ENCODE data around the gene MS4A10. TPM values are rescaled to one million over a fixed set of nuclear protein-coding genes. Genes with fewer than 3 reads are reported as not detected.

Gene MS4A10
- total and polyA plus RNA-seq, 9 of the 15 experiments (the other 6 are each of a cell fraction or from before 2014, with no cell fraction given) = not detected

- ChIA-PET CTCF (ENCODE audit: low intra/inter-chr PET ratio) (no interaction called here), POLR2A (interaction anchor here (0.7 kb wide), 1 partner anchor 127 kb away, joined by 3 read pairs; no protein-coding TSS in a partner anchor)
- no peaks in the 10 kb centered on the region for H4K20me1 ChIP-seq (replicated peaks; ENCODE audit: control insufficient read depth, insufficient read depth, low read length)
- FAIRE-seq (no peak), ATAC-seq (no peak), DNase-seq (ENCODE audit: extremely low read depth in 1 of 4, low spot score in 3 of 4) (no peak)
- H3K9me1 ChIP-seq (ENCODE audit: control insufficient read depth, insufficient read depth, low read length) = no peaks in the 10 kb centered on the region
- BruUV-seq (replicated peaks) = no TSS peak
- H3K4me1 ChIP-seq (replicated peaks in 1 of 2; ENCODE audit: control insufficient read depth in 2 of 2, insufficient read depth in 2 of 2, low read length in 2 of 2) = no peaks in the 10 kb centered on the region
- TF ChIP-seq GABPB1 (CRISPR knock-in tag; IDR thresholded peaks at IDR 0.05) = no peak
- no peak for TF ChIP-seq ESRRA (IDR thresholded peaks at IDR 0.05; ENCODE audit: borderline replicate concordance, low read depth)
- TF ChIP-seq ZNF75A (CRISPR knock-in tag; IDR thresholded peaks at IDR 0.05) = no peak
- no peak for TF ChIP-seq EWSR1 (IDR thresholded peaks at IDR 0.05; ENCODE audit: borderline replicate concordance, low read depth, partially characterized antibody)
- no peak for TF ChIP-seq AFF4 (CRISPR knock-in tag; IDR thresholded peaks at IDR 0.05)
- TF ChIP-seq ZNF518B (CRISPR knock-in tag; IDR thresholded peaks at IDR 0.05) = no peak
- TF ChIP-seq ILK (tag; IDR thresholded peaks at IDR 0.05; ENCODE audit: borderline replicate concordance, low read depth) = no peak
- TF ChIP-seq PRMT5 (CRISPR knock-in tag; IDR thresholded peaks at IDR 0.05) = no peak
- no peak for TF ChIP-seq ZNF280B (CRISPR knock-in tag; IDR thresholded peaks at IDR 0.05)
- no peaks in the 10 kb centered on the region for H3K36me3 ChIP-seq (ENCODE audit: control insufficient read depth, insufficient read depth, low read length)
- H3K4me2 ChIP-seq (ENCODE audit: insufficient read depth, low read length) = no peak overlapping the region
- H3K27me3 ChIP-seq (ENCODE audit: control insufficient read depth in 2 of 2, insufficient read depth in 2 of 2, low read length in 2 of 2) = peaks cover 5 to 27% of the 10 kb centered on the region in 2 experiments; a peak in 3 of 5 replicates
- no peaks in the 10 kb centered on the region for H3K79me2 ChIP-seq (ENCODE audit: control insufficient read depth, insufficient read depth, low read length)
- intact Hi-C loops (cut with micrococcal nuclease) (no loop called here), in situ Hi-C loops (cut with MboI) (no loop called here)
- no peak overlapping the region for H3K4me3 ChIP-seq
- H3K27ac ChIP-seq (ENCODE audit: extremely low read depth, low read depth, low read length) = no peak overlapping the region
- no peak overlapping the region for H2AFZ ChIP-seq (ENCODE audit: low read depth, low read length)
- H3K9me3 ChIP-seq (replicated peaks; ENCODE audit: control insufficient read depth, insufficient read depth, low read depth, low read length) = no peaks in the 10 kb centered on the region
- H3K9ac ChIP-seq (ENCODE audit: insufficient read depth in 1 of 2, low read depth in 2 of 2, low read length in 2 of 2) = no peak overlapping the region
Measured at GRCh38 chr11:60740573-60740972, 44.6 kb upstream of the MS4A10 start.
